Calu3 (cell line): ENCODE results near the gene CRYGN. TPM values are rescaled to one million over a fixed set of nuclear protein-coding genes. Genes with fewer than 3 reads are reported as not detected.

Experiments used
- BruUV-seq: library from RNA; stranded (reverse); fragments of 400-500 nt; replicated peaks from 2 replicates; lab custom pipeline; 2021; lab: Mats Ljungman, UMichigan
- CTCF ChIA-PET: fragments of 300-600 bp; sonication (Branson Sonifier 250); formaldehyde crosslinking; loops from one replicate; lab custom pipeline; 2022; ENCODE audit warnings: antibody characterized with exemption; lab: Charles Lee
- DNase-seq: peaks from one replicate; pipeline ENCODE4 v3.0.0; 2022
- H3K27ac Mint-ChIP-seq: one replicate; pipeline ENCODE4 v1.8.0; 2022; ENCODE audit warnings: mixed read lengths; ENCODE audit not compliant: unreplicated experiment
- H3K27me3 Mint-ChIP-seq: one replicate; pipeline ENCODE4 v1.8.0; 2022; ENCODE audit warnings: mixed read lengths; ENCODE audit not compliant: unreplicated experiment
- H3K36me3 Mint-ChIP-seq: one replicate; pipeline ENCODE4 v1.8.0; 2022; ENCODE audit warnings: mild to moderate bottlenecking, moderate library complexity, mixed read lengths; ENCODE audit not compliant: insufficient read depth, unreplicated experiment
- H3K4me1 Mint-ChIP-seq: one replicate; pipeline ENCODE4 v1.8.0; 2022; ENCODE audit warnings: mild to moderate bottlenecking, low read depth, mixed read lengths; ENCODE audit not compliant: unreplicated experiment
- H3K4me3 Mint-ChIP-seq: one replicate; pipeline ENCODE4 v1.8.0; 2022; ENCODE audit warnings: mild to moderate bottlenecking, low read depth, moderate library complexity, mixed read lengths; ENCODE audit not compliant: unreplicated experiment
- H3K9me3 Mint-ChIP-seq: one replicate; pipeline ENCODE4 v1.8.0; 2022; ENCODE audit warnings: low read depth, mixed read lengths; ENCODE audit not compliant: unreplicated experiment
- CTCF ChIP-seq: fragments of 200-600 bp; IDR thresholded peaks from one replicate; pipeline ENCODE4 v1.8.0; 2022; ENCODE audit warnings: antibody characterized with exemption; ENCODE audit not compliant: unreplicated experiment
- intact Hi-C: fragments of 100-400 bp; cut with micrococcal nuclease; formaldehyde crosslinking; loops from one replicate; pipeline ENCODE4 v1.10.0; 2022; ENCODE audit not compliant: unreplicated experiment
- microRNA-seq: library from miRNA; unstranded; fragments of <30 nt; microRNA quantifications from one replicate; pipeline ENCODE4 v1.2.0, GENCODE V29; 2022
- total RNA-seq: library from RNA; stranded (reverse); gene quantifications from 2 replicates; pipeline ENCODE4 v1.2.3, GENCODE V29; 2022

The CRYGN gene
- total RNA-seq, 1 experiment from 2014 or later = not detected

- CTCF ChIA-PET = no interaction called here
- Mint-ChIP-seq H3K36me3 (peaks cover 8% of the 10 kb centered on the region), H3K9me3 (no peaks in the 10 kb centered on the region), H3K27me3 (peaks cover 32% of the 10 kb centered on the region), H3K4me1 (no peaks in the 10 kb centered on the region), H3K4me3 (no peak overlapping the region), H3K27ac (no peak overlapping the region)
- BruUV-seq = no TSS peak
- TF ChIP-seq CTCF = no peak
- DNase-seq = no peak
- intact Hi-C loops = no loop called here
These were observed 60.3 kb downstream of the CRYGN start for GRCh38 chr7:151379534-151380198.

GRCh38 chr7:151379193-151379520, 60.8 kb downstream of the CRYGN start:
- Mint-ChIP-seq H3K4me1 (no peaks in the 10 kb centered on the region), H3K4me3 (no peak overlapping the region)

More at GRCh38 chr7:151379193-151379520, 60.8 kb downstream of the CRYGN start:
- Mint-ChIP-seq H3K9me3 (no peaks in the 10 kb centered on the region), H3K27ac (no peak overlapping the region), H3K27me3 (peaks cover 27% of the 10 kb centered on the region), H3K36me3 (peaks cover 8% of the 10 kb centered on the region)
- no TSS peak for BruUV-seq
- intact Hi-C loops = no loop called here
- CTCF ChIA-PET = no interaction called here
- no peak for DNase-seq
- no peak for TF ChIP-seq CTCF

Small RNAs within 50 kb of the gene (microRNA-seq; reads per million reads assigned to microRNA genes)
- not detected for gene MIR3907

Other genes with a start within 250 kb of the CRYGN start
- gene H2BK1, start 229.7 kb downstream of the CRYGN start, total RNA-seq = not detected in 2 replicates
- 43.0 and 49.7 TPM in 2 replicates for gene ABCF2, start 212.9 kb downstream of the CRYGN start, total RNA-seq
- 48.1 and 51.3 TPM in 2 replicates for gene CHPF2, start 207.7 kb downstream of the CRYGN start, total RNA-seq
- 2.3 and 4.1 TPM in 2 replicates for gene SMARCD3, start 191.4 kb downstream of the CRYGN start, total RNA-seq
- 56.2 and 69.2 TPM in 2 replicates for gene NUB1, start 98.3 kb downstream of the CRYGN start, total RNA-seq
- gene WDR86, start 30.1 kb downstream of the CRYGN start, total RNA-seq = not detected in 2 replicates
- 123 and 126 TPM in 2 replicates for gene RHEB, start 79.8 kb upstream of the CRYGN start, total RNA-seq